ENCODE measurements around the gene SARS2.

The SARS2 gene

GRCh38 chr19:38929929-38930775 is at the start of gene SARS2:
SARS2 (minus strand) TSS chr19:38930763; CDS start chr19:38930736, 27 bp downstream.
- peak; percentile 88 for TF ChIP-seq CTCF (conservative IDR thresholded peaks at IDR 0.05; ENCODE audit: low read depth, low read length)
- peak within 1 kb of the TSS; percentile 91 for H3K4me3 ChIP-seq (ENCODE audit: low read depth, low read length)
- peak; percentile 96 for DNase-seq (ENCODE audit: low read depth)

- no peak overlapping the region for H3K4me3 ChIP-seq (ENCODE audit: low read depth, low read length)
- no peak for TF ChIP-seq CTCF (conservative IDR thresholded peaks at IDR 0.05; ENCODE audit: low read depth, low read length)
- DNase-seq (ENCODE audit: low read depth), result no peak
These were observed 49.2 kb upstream of the SARS2 start for GRCh38 chr19:38979812-38980211.

- no peak for TF ChIP-seq CTCF (conservative IDR thresholded peaks at IDR 0.05; ENCODE audit: low read depth, low read length)
- DNase-seq (ENCODE audit: low read depth), result no peak
These were observed 47.7 kb upstream of the SARS2 start for GRCh38 chr19:38978326-38978689.

GRCh38 chr19:38977445-38978325 is 47.1 kb upstream of the SARS2 start:
- no peak for TF ChIP-seq CTCF (conservative IDR thresholded peaks at IDR 0.05; ENCODE audit: low read depth, low read length)
- H3K4me3 ChIP-seq (ENCODE audit: low read depth, low read length), result no peak overlapping the region
- DNase-seq (ENCODE audit: low read depth), result peak; percentile 30

More at GRCh38 chr19:38978326-38978689, 47.7 kb upstream of the SARS2 start:
- H3K4me3 ChIP-seq (ENCODE audit: low read depth, low read length), result no peak overlapping the region

- peak; percentile 51 for DNase-seq (ENCODE audit: low read depth)
- TF ChIP-seq CTCF (conservative IDR thresholded peaks at IDR 0.05; ENCODE audit: low read depth, low read length), result no peak
- peak overlapping the region; percentile 80 for H3K4me3 ChIP-seq (ENCODE audit: low read depth, low read length)
These were observed 45.3 kb upstream of the SARS2 start for GRCh38 chr19:38975861-38976271.

- TF ChIP-seq CTCF (conservative IDR thresholded peaks at IDR 0.05; ENCODE audit: low read depth, low read length), result no peak
- peak; percentile 63 for DNase-seq (ENCODE audit: low read depth)
- H3K4me3 ChIP-seq (ENCODE audit: low read depth, low read length), result peak within 1 kb of the TSS; percentile 80
These were observed 44.8 kb upstream of the SARS2 start, which contains the start of gene FBXO17 for GRCh38 chr19:38975214-38975860. FBXO17 (minus strand) TSS chr19:38975742; CDS start chr19:38950319, 25,423 bp downstream.

Data from choroid plexus epithelial cell (primary cell).